ENCODE results near the gene KPNA6.

The KPNA6 gene

DNA sequence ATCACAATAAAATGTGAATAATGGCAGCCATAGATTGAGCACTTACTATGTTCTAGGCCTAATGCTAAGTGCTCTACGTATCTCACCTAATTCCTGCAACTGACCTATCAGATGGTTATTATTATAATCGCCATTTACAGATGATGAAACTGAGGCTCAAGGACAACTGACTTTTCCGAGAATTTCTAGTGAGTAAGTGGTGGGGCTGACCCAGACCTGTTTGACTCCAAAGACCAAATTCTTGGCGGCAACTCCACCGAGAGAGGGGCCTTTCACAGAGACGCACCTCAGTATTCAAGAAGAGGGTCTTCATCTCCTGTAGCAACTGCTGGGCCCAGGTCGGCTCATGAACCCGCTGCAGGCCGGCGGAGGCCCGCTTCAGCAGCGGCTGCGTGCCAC lies 113.7 kb downstream of the KPNA6 start:
- no peak for DNase-seq

DNA sequence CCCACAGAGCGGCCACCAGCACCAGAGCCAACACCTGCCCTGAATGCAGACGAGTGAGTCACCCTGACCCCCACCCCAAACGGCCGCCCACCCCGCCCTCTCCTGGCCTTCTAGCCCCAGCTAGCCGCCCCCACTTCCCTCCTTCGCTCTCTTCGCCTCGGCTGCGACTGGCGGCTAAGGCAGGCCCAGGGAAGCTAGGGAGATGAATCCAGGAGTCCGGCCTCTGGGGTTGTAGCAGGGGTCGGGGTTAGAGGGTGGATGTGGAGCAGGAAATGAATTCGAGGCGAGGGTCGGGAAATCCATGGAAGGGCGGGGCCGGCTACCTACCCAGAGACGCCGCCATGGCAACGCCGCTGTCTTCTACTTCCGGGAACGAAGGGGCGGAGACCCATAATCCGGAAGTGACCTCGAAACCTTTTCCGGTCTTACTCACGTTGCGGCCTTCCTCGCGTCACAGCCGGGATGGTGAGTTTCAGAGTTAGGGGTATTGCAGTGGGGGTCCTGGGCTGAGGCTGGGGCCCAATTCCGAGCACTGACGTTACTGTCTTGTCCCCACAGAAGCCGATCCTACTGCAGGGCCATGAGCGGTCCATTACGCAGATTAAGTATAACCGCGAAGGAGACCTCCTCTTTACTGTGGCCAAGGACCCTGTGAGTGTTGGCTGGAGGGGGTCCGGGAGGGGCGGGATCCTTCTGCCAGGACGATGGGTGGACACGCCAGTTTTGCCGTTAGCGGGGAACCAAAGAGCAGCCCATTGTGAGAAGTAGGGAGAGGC lies 114.3 kb downstream of the KPNA6 start, which contains the start of the genes EIF3I and TMEM234:
Gene EIF3I, plus strand, starts transcription at position 428 of the 776 bp plus-strand sequence. Its CDS starts 35 bp downstream, at position 463.
Gene TMEM234, minus strand, starts transcription at position 374 of the 776 bp plus-strand sequence. Its CDS starts 31 bp downstream, at position 343.
- DNase-seq: peak; percentile 94

DNA sequence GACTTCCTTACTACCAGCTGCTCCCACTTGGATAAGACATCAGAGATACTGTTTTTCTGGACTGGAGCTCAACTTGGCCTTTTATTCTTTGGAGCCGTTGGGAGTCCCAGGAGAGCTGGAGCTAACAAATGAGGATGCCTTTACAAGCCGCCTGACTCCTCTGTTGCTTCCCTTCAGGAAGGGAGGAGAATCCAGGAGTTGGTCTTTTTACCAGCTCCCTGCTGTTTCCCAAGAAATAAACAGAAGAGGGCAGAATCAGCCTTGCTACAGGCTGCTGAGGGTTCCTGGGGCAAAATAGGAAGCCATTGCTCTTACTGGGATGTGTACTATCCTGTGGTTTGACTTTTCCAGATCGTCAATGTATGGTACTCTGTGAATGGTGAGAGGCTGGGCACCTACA lies 115.8 kb downstream of the KPNA6 start:
- no peak for DNase-seq

DNA sequence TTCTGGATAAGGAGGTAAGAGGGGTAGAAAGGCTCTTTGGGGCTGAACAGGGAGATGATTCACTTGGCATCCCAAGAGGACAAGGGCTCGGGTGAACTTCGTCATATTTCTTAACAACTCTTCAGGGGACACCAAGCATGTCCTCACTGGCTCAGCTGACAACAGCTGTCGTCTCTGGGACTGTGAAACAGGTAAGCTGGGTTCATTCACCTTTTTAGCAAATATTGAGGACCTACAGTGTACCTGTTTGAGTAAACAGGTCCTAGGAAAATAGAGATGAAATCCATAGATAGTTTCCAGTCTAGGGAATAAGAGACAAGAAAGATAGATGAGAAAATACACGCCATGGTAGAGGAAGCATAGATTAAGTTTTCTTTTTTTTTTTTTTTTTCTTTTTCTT lies 116.4 kb downstream of the KPNA6 start:
- no peak for DNase-seq
